GM23248 (cell line): ENCODE data around the gene CALML6.

ENCODE experiments used
- EZH2 ChIP-seq: fragments of 200-600 bp; sonication (generic); IDR thresholded peaks from 2 replicates; pipeline ENCODE4 v1.6.1; 2018; ENCODE audit warnings: antibody characterized with exemption, mild to moderate bottlenecking; ENCODE audit not compliant: insufficient read depth, poor library complexity, severe bottlenecking
- EZH2phosphoT487 ChIP-seq: fragments of 200-600 bp; sonication (generic); IDR thresholded peaks from 2 replicates; pipeline ENCODE4 v1.6.1; 2018; ENCODE audit warnings: antibody characterized with exemption, moderate library complexity, mild to moderate bottlenecking, low read depth; ENCODE audit not compliant: insufficient read depth

- no peak for TF ChIP-seq EZH2
- TF ChIP-seq EZH2phosphoT487: no peak
Observed at GRCh38 chr1:1881727-1882126, 33.3 kb upstream of the CALML6 start.
